ENCODE results near the gene CPB1. TPM values are rescaled to one million over a fixed set of nuclear protein-coding genes. Genes with fewer than 3 reads are reported as not detected.

Gene CPB1
- total and polyA plus RNA-seq, 4 donors: 0.86 to 9.3 (median 0.99) TPM

DNA sequence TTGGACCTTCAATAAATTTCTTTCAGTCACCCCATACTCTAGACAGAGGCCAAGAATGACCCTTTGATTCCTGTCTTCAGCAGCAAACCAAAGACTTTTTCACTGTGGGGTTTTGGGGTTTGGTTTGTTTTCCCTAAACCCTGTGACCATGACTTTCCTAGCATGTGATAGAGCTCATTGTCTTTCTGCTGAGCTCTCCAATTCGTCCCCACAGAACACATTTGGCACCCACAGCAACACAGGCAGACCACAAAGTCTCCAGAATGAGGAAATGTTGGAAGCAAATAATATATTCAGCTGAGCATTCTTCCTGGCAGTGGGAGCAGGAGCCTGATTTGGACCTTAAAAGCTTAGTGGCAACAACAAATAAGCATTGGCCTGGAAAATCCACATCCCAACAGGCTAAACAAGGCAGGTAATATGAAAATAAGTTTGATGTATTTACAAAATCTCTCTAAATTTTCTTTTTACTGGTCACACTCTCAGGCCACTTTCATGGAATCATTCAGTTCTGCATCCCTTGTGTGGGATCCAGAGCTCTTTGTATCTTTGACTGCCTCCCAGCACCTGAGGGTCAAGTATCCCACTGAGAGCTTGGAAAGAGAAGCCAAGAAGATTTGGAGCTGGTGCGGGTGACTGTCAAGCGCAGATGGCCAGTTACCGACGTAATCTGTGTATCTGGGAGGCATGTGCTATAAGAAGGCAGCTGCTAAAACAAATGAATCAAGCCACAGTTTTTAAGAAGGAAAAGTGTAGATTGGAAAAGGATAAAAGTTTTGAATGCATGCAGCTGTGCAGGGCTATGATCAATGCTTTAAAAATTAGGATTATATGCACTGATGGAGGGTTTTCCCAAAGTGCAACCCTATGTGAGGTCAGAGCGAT, 36.5 kb upstream of the CPB1 start:
- WGBS, 2 donors: 66 to 77% methylated on average over 6 of the region's 6 CpGs

DNA sequence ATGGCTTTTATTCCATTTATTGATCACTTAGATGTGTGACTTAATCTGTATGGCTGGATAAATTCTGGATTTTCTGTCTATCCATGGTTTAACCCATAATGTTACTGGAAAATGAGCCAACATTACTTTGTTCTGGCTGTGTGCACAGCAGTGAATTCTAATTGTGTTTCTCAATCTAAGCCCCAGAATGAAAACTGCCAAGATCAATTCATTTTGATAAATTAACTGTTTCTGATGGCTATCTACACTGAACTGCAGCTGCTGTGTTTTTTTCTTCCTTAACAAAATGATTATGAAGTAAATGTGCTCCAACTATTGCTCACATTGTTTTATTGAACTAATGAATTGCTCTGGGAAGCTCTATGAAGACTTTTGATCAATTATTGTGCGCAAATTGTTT, 35.7 kb upstream of the CPB1 start:
- Histone ChIP-seq H3K4me3 (no peak overlapping the region), H3K27ac (ENCODE audit: low read depth in 1 of 2, low read length in 1 of 2) (no peak overlapping the region), H3K9me3 (ENCODE audit: control insufficient read depth in 4 of 4, insufficient read depth in 3 of 4, low read length in 3 of 4) (no peaks in the 10 kb centered on the region), H3K36me3 (ENCODE audit: control insufficient read depth in 4 of 4, insufficient read depth in 4 of 4, low read length in 4 of 4) (no peaks in the 10 kb centered on the region), H3K4me1 (ENCODE audit: control insufficient read depth in 5 of 5, insufficient read depth in 5 of 5, low read length in 5 of 5) (peaks cover 0 to 29% (median 0%) of the 10 kb centered on the region in 5 donors), H3K27me3 (ENCODE audit: control insufficient read depth in 3 of 3, insufficient read depth in 3 of 3, low read length in 2 of 3) (no peaks in the 10 kb centered on the region), H3K9ac (ENCODE audit: insufficient read depth in 1 of 2, low read length in 2 of 2) (no peak overlapping the region)
- no peak for TF ChIP-seq CTCF (IDR thresholded peaks at IDR 0.05; ENCODE audit: control extremely low read depth, extremely low read depth)
- no peak for ATAC-seq (ENCODE audit: insufficient read depth, low FRiP score)
- peak in 2 of 3 donors; percentile 16 to 39 for DNase-seq
- 93 to 96% methylated on average over 1 of the region's 1 CpG for WGBS, 2 donors

More for the DNA sequence above, 36.5 kb upstream of the CPB1 start:
- H3K4me3 ChIP-seq: no peak overlapping the region
- peaks cover 0 to 29% (median 0%) of the 10 kb centered on the region in 5 donors for H3K4me1 ChIP-seq (ENCODE audit: control insufficient read depth in 5 of 5, insufficient read depth in 5 of 5, low read length in 5 of 5)
- no peak overlapping the region for H3K27ac ChIP-seq (ENCODE audit: low read depth in 1 of 2, low read length in 1 of 2)
- DNase-seq (peak; percentile 23 to 75 (median 48)), ATAC-seq (ENCODE audit: insufficient read depth, low FRiP score) (peak; percentile 47)
- TF ChIP-seq CTCF (IDR thresholded peaks at IDR 0.05; ENCODE audit: control extremely low read depth, extremely low read depth): no peak
- no peaks in the 10 kb centered on the region for H3K36me3 ChIP-seq (ENCODE audit: control insufficient read depth in 4 of 4, insufficient read depth in 4 of 4, low read length in 4 of 4)
- no peak overlapping the region for H3K9ac ChIP-seq (ENCODE audit: insufficient read depth in 1 of 2, low read length in 2 of 2)
- peaks cover 0 to 4% (median 0%) of the 10 kb centered on the region in 4 donors for H3K9me3 ChIP-seq (ENCODE audit: control insufficient read depth in 4 of 4, insufficient read depth in 3 of 4, low read length in 3 of 4)
- H3K27me3 ChIP-seq (ENCODE audit: control insufficient read depth in 3 of 3, insufficient read depth in 3 of 3, low read length in 2 of 3): no peaks in the 10 kb centered on the region

GRCh38 chr3:148792516-148792915, 35.1 kb upstream of the CPB1 start:
- Histone ChIP-seq H3K27ac (ENCODE audit: low read depth in 1 of 2, low read length in 1 of 2) (no peak overlapping the region), H3K27me3 (ENCODE audit: control insufficient read depth in 3 of 3, insufficient read depth in 3 of 3, low read length in 2 of 3) (no peaks in the 10 kb centered on the region)
- ATAC-seq (ENCODE audit: insufficient read depth, low FRiP score): no peak

More at GRCh38 chr3:148792516-148792915, 35.1 kb upstream of the CPB1 start:
- no peak overlapping the region for H3K9ac ChIP-seq (ENCODE audit: insufficient read depth in 1 of 2, low read length in 2 of 2)
- no peaks in the 10 kb centered on the region for H3K9me3 ChIP-seq (ENCODE audit: control insufficient read depth in 4 of 4, insufficient read depth in 3 of 4, low read length in 3 of 4)
- no peak for DNase-seq
- H3K4me3 ChIP-seq: no peak overlapping the region
- 84 to 94% methylated on average over 1 of the region's 1 CpG for WGBS, 2 donors
- TF ChIP-seq CTCF (IDR thresholded peaks at IDR 0.05; ENCODE audit: control extremely low read depth, extremely low read depth): no peak
- no peaks in the 10 kb centered on the region for H3K36me3 ChIP-seq (ENCODE audit: control insufficient read depth in 4 of 4, insufficient read depth in 4 of 4, low read length in 4 of 4)
- peaks cover 0 to 29% (median 0%) of the 10 kb centered on the region in 5 donors for H3K4me1 ChIP-seq (ENCODE audit: control insufficient read depth in 5 of 5, insufficient read depth in 5 of 5, low read length in 5 of 5)
